IgD-negative memory B cell (primary cell): ENCODE measurements around the gene ATG14. TPM values are rescaled to one million over a fixed set of nuclear protein-coding genes. Genes with fewer than 3 reads are reported as not detected.

Experiments
- H3K27ac Mint-ChIP-seq, 3 donors: one replicate each; pipeline ENCODE4 v1.8.0; 2020 to 2022; ENCODE audit warnings: mild to moderate bottlenecking in 3 of 3, mixed read lengths in 3 of 3, moderate library complexity in 1 of 3
- H3K27me3 Mint-ChIP-seq: one replicate; pipeline ENCODE4 v1.8.0; 2021; ENCODE audit warnings: mixed read lengths
- H3K36me3 Mint-ChIP-seq: one replicate; pipeline ENCODE4 v1.8.0; 2020; ENCODE audit warnings: mild to moderate bottlenecking, mixed read lengths
- H3K4me1 Mint-ChIP-seq, 3 donors: one replicate each; pipeline ENCODE4 v1.8.0; 2020 to 2022; ENCODE audit warnings: mixed read lengths in 3 of 3, mild to moderate bottlenecking in 1 of 3
- H3K4me3 Mint-ChIP-seq, 4 donors: one replicate each; pipeline ENCODE4 v1.8.0; 2020 to 2022; ENCODE audit warnings: mild to moderate bottlenecking in 4 of 4, mixed read lengths in 4 of 4, moderate library complexity in 3 of 4
- H3K9me3 Mint-ChIP-seq, 3 donors: one replicate each; pipeline ENCODE4 v1.8.0; 2020 to 2021; ENCODE audit warnings: mixed read lengths in 3 of 3, mild to moderate bottlenecking in 1 of 3
- polyA plus RNA-seq: library from polyadenylated mRNA; unstranded; fragments of 300-500 nt; fragmentation: Illumina TruSeq; gene quantifications from one replicate; pipeline ENCODE4 v1.2.3, GENCODE V29; 2021

The ATG14 gene
- polyA plus RNA-seq, 1 donor from 2014 or later = 4.8 TPM

DNA sequence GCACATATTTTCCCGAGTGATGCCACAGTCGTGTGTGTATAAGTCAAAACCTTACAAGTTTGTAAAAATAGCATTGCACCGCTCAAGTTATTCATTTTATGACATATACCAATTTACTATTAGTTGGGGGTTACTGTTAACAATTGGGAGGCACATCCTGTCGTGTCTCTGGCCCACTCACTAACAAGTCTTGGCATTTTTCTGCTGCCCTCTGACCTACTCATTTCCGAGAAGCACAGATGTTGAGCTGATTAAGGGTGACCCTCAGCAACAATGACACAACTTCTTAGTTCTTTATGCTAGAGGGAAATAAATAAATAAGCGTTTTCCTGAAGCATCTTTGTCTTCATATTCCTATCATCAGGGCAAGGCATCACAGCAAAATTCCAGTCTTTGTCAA lies 6.8 kb upstream of the ATG14 start:
- H3K4me3 Mint-ChIP-seq = no peak overlapping the region
- peaks cover 1% of the 10 kb centered on the region for H3K27me3 Mint-ChIP-seq
- H3K27ac Mint-ChIP-seq = no peak overlapping the region
- H3K4me1 Mint-ChIP-seq = no peaks in the 10 kb centered on the region
- no peaks in the 10 kb centered on the region for H3K36me3 Mint-ChIP-seq
- H3K9me3 Mint-ChIP-seq = no peaks in the 10 kb centered on the region

DNA sequence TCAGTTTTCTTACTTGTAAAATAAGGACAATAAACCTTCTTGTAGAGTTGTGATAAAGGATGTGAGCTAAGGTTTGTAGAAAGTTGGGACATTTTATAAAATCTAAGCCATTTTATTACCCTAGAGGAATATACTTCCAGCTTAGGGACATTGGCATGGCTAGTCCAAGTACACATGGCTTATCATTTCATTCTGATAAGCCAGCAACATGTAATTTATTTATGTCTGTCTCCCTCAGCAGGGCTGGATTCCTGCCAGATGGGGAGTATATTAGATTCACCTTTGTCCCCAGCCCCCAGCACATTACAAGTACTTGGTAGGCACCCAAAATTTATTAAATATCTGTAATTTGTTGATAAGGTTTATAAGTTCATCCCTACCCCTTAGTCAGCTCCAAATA lies 6.3 kb upstream of the ATG14 start:
- Mint-ChIP-seq H3K36me3 (no peaks in the 10 kb centered on the region), H3K4me1 (no peaks in the 10 kb centered on the region), H3K4me3 (no peak overlapping the region), H3K27ac (no peak overlapping the region), H3K9me3 (no peaks in the 10 kb centered on the region), H3K27me3 (peaks cover 1% of the 10 kb centered on the region)

DNA sequence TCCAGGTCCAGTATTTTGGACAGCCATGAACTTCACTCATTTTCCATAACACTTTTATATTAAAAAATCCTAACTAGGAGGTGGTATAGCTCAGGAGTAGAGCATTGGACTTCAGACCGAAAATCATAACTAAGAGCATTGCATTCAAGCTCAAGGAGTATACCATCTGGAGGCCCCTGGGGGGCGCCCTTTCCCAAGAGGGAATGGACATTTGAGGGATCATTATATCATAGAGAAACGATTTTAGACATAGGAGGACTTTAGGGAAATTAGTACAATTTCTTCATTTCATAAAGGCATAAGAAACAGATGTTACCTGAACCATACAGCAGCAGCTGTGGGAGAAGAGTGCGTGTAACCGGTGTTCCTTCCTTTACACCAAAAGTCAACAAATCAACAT lies 5.2 kb upstream of the ATG14 start:
- no peak overlapping the region for H3K27ac Mint-ChIP-seq
- no peaks in the 10 kb centered on the region for H3K36me3 Mint-ChIP-seq
- no peaks in the 10 kb centered on the region for H3K9me3 Mint-ChIP-seq
- H3K27me3 Mint-ChIP-seq = no peaks in the 10 kb centered on the region
- peaks cover 1 to 6% (median 1%) of the 10 kb centered on the region in 3 donors for H3K4me1 Mint-ChIP-seq
- no peak overlapping the region for H3K4me3 Mint-ChIP-seq

DNA sequence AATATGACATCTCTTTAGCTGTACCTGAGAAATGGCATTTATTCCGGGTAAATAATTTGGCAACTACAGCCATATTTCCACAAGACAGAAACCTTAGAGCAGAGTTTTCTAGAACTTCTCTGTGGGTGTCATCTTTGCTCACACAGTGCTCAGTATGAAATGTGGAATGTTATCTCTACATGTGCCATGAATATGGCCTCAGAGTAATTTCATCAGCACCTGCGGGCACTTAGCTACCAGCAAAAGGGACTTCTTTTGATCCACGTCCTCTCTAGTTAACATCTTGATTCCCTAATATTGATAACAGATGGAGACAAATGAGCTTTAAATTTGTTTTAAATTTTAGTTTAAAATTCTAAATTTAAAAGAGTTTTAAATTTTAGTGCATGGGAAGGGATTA lies 2.9 kb upstream of the ATG14 start:
- Mint-ChIP-seq H3K9me3 (no peaks in the 10 kb centered on the region), H3K4me1 (peaks cover 8 to 20% (median 17%) of the 10 kb centered on the region in 3 donors), H3K27ac (no peak overlapping the region), H3K27me3 (no peaks in the 10 kb centered on the region), H3K4me3 (no peak overlapping the region), H3K36me3 (no peaks in the 10 kb centered on the region)

DNA sequence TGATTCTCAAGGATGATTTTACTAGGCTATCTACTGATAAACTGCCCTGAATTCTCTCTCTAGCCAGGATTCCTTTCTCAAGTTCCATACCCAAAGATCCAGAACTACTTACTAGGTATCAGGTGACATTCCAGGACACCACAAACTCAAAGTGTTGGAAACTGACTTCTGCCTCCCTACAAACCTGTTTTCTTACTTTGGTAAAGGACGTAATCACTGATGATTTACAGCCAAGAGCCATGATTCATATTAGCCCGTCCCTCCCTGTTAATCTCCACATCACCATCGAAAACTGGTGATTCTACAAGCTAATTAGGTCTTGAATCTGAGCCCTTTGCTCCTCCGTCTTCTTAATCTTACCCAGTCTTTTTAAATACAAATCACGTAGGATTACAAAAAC lies 1.0 kb upstream of the ATG14 start:
- Mint-ChIP-seq H3K9me3 (no peaks in the 10 kb centered on the region), H3K27ac (no peak overlapping the region), H3K36me3 (no peaks in the 10 kb centered on the region), H3K4me1 (peaks cover 15 to 28% (median 25%) of the 10 kb centered on the region in 3 donors), H3K4me3 (peak overlapping the region in 3 of 4 donors; percentile 8 to 95 (median 76)), H3K27me3 (no peaks in the 10 kb centered on the region)

DNA sequence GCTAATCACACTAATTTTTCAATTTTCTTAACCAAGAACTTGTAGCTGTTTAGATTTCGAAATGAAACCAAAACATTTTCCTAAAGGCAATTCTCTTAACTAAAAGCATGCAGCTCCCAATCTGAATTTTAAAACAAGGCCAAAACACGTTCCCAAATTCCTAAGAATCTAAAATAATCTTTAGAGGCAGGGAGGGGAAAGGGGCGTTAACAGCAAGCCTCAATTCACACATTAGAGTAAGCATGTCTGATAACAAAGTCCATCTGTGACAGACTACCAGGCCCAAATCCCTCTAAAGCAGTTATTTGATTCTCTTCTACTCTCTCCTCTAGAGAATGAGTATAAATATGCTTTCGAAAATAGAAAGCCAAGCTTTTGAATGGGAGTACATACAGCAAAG lies 754 bp downstream of the ATG14 start:
- H3K36me3 Mint-ChIP-seq = peaks cover 4% of the 10 kb centered on the region
- H3K4me1 Mint-ChIP-seq = peaks cover 17 to 34% (median 31%) of the 10 kb centered on the region in 3 donors
- H3K4me3 Mint-ChIP-seq = peak overlapping the region; percentile 76 to 95 (median 92)
- H3K27me3 Mint-ChIP-seq = no peaks in the 10 kb centered on the region
- peak overlapping the region in 2 of 3 donors; percentile 68 to 80 for H3K27ac Mint-ChIP-seq
- no peaks in the 10 kb centered on the region for H3K9me3 Mint-ChIP-seq

DNA sequence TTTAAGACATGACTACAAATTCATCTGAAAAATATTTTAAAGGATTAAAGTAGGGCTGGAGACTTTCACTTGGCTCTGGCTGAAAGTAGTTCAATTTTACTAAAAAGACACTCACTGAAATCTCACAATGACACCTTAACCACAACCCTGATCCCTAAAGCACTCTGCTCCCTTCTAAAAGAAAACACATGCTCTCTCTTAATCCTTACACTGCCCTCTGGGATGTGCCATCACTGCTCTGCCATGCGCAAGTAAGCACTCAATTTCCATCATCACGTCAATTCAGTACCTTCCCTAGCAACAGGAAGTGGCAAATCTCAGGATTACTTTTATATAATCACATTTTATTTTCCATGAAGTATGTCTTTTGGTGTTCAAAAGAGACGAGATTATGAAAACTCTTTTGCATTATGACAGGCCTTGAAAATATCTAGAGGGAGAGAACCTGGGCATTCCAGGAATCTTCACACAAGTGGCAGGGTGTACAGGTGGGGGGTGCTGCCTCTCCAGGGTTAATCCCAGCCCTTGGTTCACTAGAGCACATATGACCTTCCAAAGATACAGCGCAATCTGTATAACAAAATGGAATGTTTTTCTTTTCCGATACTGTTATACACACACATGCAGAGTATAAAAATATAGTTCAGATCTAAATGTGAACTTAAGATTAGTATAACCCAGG lies 7.3 kb downstream of the ATG14 start:
- Mint-ChIP-seq H3K9me3 (no peaks in the 10 kb centered on the region), H3K27ac (no peak overlapping the region), H3K4me3 (no peak overlapping the region), H3K36me3 (peaks cover 4% of the 10 kb centered on the region), H3K4me1 (peaks cover 18 to 37% (median 28%) of the 10 kb centered on the region in 3 donors), H3K27me3 (no peaks in the 10 kb centered on the region)

DNA sequence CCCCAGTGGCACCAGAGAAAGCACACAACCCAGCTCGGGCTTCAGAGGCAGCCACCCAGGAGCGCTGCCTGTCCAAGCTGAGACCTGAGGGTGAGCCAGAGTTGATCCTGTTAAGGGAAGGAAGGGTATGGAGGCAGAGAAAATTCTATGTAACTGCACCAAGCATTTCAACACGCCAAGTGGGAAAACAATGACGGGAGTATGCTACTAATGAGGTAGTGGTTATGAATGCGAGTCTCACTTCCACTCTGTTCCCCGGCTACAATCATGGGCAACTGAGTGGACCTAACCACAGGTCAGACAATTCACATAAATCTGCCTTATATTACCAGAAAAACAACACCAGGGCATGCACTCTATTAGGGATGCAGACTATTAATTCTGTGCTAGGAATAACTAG lies 9.9 kb downstream of the ATG14 start:
- H3K27me3 Mint-ChIP-seq = no peaks in the 10 kb centered on the region
- no peak overlapping the region for H3K4me3 Mint-ChIP-seq
- peaks cover 13 to 31% (median 16%) of the 10 kb centered on the region in 3 donors for H3K4me1 Mint-ChIP-seq
- no peak overlapping the region for H3K27ac Mint-ChIP-seq
- no peaks in the 10 kb centered on the region for H3K9me3 Mint-ChIP-seq
- H3K36me3 Mint-ChIP-seq = no peaks in the 10 kb centered on the region

DNA sequence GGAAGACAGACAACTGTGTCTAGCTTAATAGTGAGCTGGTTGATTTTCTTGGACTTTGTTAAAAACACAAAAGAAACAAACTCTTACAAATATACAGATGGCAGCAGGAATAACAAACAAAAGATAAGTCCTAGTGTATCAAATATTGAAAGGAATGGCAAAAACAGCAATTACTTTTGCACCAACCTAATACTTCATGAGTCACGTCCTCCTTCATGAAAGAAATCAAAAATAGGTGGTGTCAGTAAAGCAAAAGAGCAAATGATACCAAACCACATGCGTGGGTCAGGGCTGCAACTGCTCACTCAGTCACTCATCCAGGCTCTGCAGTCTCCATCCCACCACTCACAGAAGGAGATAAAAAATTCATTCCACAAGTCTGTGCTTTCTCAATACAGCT lies 11.8 kb downstream of the ATG14 start:
- Mint-ChIP-seq H3K27me3 (no peaks in the 10 kb centered on the region), H3K36me3 (peaks cover 6% of the 10 kb centered on the region), H3K4me3 (no peak overlapping the region), H3K27ac (no peak overlapping the region), H3K9me3 (no peaks in the 10 kb centered on the region), H3K4me1 (peaks cover 9 to 18% (median 14%) of the 10 kb centered on the region in 3 donors)

DNA sequence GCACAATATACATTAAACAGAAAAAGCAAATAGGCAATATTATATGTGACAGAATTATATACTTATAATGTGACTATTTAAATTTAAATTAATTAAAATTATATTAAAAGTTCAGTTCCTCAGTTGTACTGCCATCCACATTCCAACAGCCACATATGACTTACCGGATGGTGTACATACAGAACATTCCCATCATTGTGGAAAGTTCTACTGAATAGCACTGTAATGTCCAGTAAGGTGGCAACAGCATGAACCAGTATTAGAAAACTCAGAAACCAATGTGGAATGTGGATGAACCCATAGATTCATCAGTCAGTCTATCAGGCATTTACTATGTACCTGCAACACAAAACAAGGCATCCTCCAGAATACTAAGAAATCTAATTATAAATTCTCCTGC lies 12.4 kb downstream of the ATG14 start:
- H3K4me1 Mint-ChIP-seq = peaks cover 8 to 12% (median 9%) of the 10 kb centered on the region in 3 donors
- H3K36me3 Mint-ChIP-seq = peaks cover 9% of the 10 kb centered on the region
- no peaks in the 10 kb centered on the region for H3K27me3 Mint-ChIP-seq
- no peak overlapping the region for H3K4me3 Mint-ChIP-seq
- H3K27ac Mint-ChIP-seq = no peak overlapping the region
- no peaks in the 10 kb centered on the region for H3K9me3 Mint-ChIP-seq

DNA sequence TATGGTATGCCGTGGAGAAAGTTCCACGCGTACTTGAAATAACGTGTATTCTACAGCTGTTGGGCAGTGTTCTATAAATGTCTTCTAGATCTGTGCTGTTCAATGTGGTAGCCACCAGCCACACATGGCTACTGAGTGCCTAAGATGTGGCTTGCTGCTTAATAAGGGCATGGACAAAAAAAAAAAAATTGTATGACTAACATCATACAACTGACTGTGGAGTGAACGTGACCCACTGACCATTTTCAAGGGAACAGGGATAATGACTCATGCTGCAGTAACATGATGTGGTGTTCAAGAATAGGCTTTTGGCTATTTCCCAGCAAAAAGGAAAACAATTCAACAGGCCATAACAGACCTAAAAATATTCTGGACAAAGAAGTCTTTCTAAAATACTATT lies 13.0 kb downstream of the ATG14 start:
- H3K4me1 Mint-ChIP-seq = peaks cover 5 to 9% (median 7%) of the 10 kb centered on the region in 3 donors
- no peak overlapping the region for H3K4me3 Mint-ChIP-seq
- no peak overlapping the region for H3K27ac Mint-ChIP-seq
- no peaks in the 10 kb centered on the region for H3K9me3 Mint-ChIP-seq
- peaks cover 9% of the 10 kb centered on the region for H3K36me3 Mint-ChIP-seq
- H3K27me3 Mint-ChIP-seq = no peaks in the 10 kb centered on the region

DNA sequence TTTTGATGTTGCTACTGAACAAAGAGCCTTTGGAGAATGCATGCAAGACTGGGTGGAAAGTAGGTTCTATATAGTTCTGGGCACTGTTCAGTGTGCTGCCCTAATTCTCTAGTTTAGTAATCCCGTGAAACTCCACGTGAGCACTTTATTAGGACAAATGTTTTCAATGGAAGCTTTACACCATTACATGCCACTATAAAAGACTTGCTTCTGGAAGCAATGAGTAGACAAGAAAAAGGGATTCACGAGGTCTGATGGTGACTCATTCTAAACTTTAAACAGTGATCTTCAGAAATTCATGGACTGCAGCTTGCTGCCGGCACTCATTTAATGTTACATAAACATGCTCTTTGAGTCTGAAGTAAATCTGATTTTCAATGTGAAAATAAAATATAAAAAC lies 22.3 kb downstream of the ATG14 start:
- Mint-ChIP-seq H3K36me3 (peaks cover 11% of the 10 kb centered on the region), H3K4me1 (peaks cover 0 to 3% (median 3%) of the 10 kb centered on the region in 3 donors)

DNA sequence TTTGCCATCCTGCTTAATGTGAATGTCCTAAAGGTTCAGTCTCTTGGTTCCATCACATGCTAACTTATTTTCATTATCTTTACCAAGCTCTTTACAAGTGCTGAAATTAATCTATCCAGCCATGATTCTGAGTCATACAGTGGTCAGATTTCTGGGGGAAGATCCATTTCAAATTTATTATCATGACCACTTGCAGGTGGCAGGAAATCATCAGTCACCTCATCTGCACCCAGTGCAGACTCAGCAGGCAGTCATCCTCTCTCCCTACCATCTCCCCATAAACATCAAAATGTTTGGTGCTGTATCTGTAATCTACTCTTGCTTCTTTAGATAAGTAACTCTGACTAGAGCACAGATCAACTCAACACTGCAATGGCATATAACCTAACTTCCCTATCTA lies 23.5 kb downstream of the ATG14 start:
- H3K4me1 Mint-ChIP-seq = peaks cover 0 to 3% (median 3%) of the 10 kb centered on the region in 3 donors
- no peak overlapping the region for H3K27ac Mint-ChIP-seq
- H3K9me3 Mint-ChIP-seq = no peaks in the 10 kb centered on the region
- peaks cover 15% of the 10 kb centered on the region for H3K36me3 Mint-ChIP-seq
- H3K27me3 Mint-ChIP-seq = no peaks in the 10 kb centered on the region
- no peak overlapping the region for H3K4me3 Mint-ChIP-seq

More for the DNA sequence above, 22.3 kb downstream of the ATG14 start:
- Mint-ChIP-seq H3K27me3 (no peaks in the 10 kb centered on the region), H3K9me3 (no peaks in the 10 kb centered on the region), H3K4me3 (no peak overlapping the region), H3K27ac (no peak overlapping the region)

DNA sequence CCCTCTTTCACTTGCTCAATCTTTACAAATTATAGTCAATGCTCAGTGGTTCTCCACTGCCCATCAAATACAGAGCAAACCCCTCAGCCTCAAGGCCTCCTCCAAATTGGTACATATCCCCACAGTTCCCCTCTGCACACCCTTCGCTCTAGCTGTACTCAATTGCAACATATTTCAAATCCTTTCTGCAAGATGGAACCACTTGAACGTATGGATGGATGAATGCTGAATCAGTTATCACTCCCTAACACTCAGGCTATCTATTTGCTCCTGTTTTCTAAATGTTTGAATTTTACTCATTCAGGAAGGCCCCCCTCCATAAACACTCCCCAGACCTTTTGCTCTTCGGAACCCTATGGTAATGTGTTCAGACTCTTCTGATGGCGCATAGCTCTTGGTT lies 24.5 kb downstream of the ATG14 start:
- peak overlapping the region in 2 of 3 donors; percentile 25 for H3K27ac Mint-ChIP-seq
- H3K4me3 Mint-ChIP-seq = no peak overlapping the region
- peaks cover 12% of the 10 kb centered on the region for H3K36me3 Mint-ChIP-seq
- H3K27me3 Mint-ChIP-seq = no peaks in the 10 kb centered on the region
- peaks cover 0 to 3% (median 0%) of the 10 kb centered on the region in 3 donors for H3K4me1 Mint-ChIP-seq
- no peaks in the 10 kb centered on the region for H3K9me3 Mint-ChIP-seq

DNA sequence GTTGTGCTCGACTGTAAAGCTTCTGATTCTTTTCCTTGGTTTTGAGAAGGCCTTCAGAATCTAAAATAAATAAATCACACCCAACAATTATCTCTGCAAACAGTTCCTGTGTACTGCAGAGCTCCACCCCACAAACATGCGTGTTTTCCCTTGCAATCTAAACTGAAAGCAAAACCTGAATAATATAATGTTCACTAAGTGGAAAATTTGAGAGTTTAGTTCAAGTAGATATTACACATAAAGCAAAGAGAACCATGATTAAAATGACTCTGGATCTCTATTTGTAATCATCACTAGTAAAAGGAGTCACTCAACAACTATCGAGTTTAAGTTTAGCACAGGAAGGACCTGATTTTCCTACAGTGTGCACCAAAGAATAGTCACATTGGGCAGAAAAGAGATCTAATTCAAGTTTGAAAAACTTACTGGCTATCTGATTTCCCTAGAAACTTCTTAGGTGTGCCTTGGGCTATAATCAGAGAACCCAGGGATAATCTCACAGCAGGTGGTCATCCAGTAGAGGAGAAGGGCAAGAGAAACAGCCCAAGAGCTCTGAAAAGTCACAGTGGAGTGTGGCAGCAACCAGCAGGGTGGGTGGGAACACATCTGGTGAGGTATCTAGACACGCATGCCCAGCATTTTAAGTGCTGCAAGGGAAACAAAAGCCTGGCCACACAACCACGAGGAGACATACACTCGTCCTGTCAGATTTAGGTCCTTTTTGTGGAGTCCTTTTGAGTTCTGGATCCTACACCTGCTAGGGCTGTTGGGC lies 25.4 kb downstream of the ATG14 start:
- Mint-ChIP-seq H3K36me3 (peaks cover 12% of the 10 kb centered on the region), H3K9me3 (no peaks in the 10 kb centered on the region), H3K4me1 (peaks cover 0 to 3% (median 0%) of the 10 kb centered on the region in 3 donors), H3K27me3 (no peaks in the 10 kb centered on the region), H3K4me3 (no peak overlapping the region), H3K27ac (peak overlapping the region in 1 of 3 donors; percentile 2)

DNA sequence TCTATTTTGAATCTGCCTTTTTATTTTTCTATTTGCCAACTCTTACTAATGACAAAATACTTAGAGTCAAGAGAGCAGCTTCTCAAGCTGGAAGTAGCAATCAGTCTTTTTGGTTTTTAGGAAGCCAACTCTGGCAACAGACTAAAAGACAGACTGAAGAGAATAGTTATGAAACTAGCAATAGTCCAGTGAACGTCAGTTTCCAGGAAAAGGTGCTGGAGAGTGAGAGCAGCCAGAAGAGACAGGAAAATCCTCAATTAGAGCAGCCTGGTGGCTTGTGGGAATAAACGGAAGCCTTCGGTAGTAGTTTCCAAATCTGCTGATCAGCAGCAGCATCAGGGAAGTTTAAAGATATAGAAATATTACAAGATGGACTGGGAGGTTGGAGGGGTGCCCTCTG lies 27.1 kb downstream of the ATG14 start:
- Mint-ChIP-seq H3K27ac (no peak overlapping the region), H3K27me3 (no peaks in the 10 kb centered on the region), H3K9me3 (no peaks in the 10 kb centered on the region), H3K36me3 (peaks cover 8% of the 10 kb centered on the region), H3K4me3 (no peak overlapping the region), H3K4me1 (peaks cover 0 to 3% (median 0%) of the 10 kb centered on the region in 3 donors)
